Neural progenitor cell (in vitro differentiated cells): Measurements from ENCODE around the gene SDC1. TPM values are rescaled to one million over a fixed set of nuclear protein-coding genes. Genes with fewer than 3 reads are reported as not detected.
"Not testable (repeated sequence)": the region's sequence is repeated elsewhere in the genome, so short reads cannot be mapped to it uniquely, and the experiment has no call there.

Experiments
- DNase-seq: peaks from one replicate; pipeline ENCODE4 v3.0.0-alpha.2; 2016; ENCODE audit warnings: low spot score
- H2AFZ ChIP-seq: fragments of 200-600 bp; sonication (generic); replicated peaks from 2 replicates; pipeline ENCODE4 v1.6.1; 2016; ENCODE audit warnings: antibody characterized with exemption
- H3F3A ChIP-seq: fragments of 200-600 bp; sonication (generic); 2 replicates; pipeline ENCODE4 v1.6.1; 2016; ENCODE audit warnings: antibody characterized with exemption, low read depth
- H3K27ac ChIP-seq: fragments of 200-600 bp; sonication (generic); 2 replicates; pipeline ENCODE4 v1.5.1; 2016; ENCODE audit warnings: mild to moderate bottlenecking
- H3K27me3 ChIP-seq: fragments of 200-600 bp; sonication (generic); 2 replicates; pipeline ENCODE4 v1.6.1; 2016; ENCODE audit warnings: mild to moderate bottlenecking, moderate library complexity
- H3K36me3 ChIP-seq: fragments of 200-600 bp; sonication (generic); 2 replicates; pipeline ENCODE4 v1.5.1; 2016
- H3K4me1 ChIP-seq: fragments of 200-600 bp; sonication (generic); 2 replicates; pipeline ENCODE4 v1.6.1; 2016; ENCODE audit warnings: mixed run types
- H3K4me2 ChIP-seq: fragments of 200-600 bp; sonication (generic); 2 replicates; pipeline ENCODE4 v1.6.1; 2016
- H3K4me3 ChIP-seq: fragments of 200-600 bp; sonication (generic); 2 replicates; pipeline ENCODE4 v1.5.1; 2016
- H3K79me2 ChIP-seq: fragments of 200-600 bp; sonication (generic); 2 replicates; pipeline ENCODE4 v1.6.1; 2016; ENCODE audit warnings: low read depth
- H3K9ac ChIP-seq: fragments of 200-600 bp; sonication (generic); 2 replicates; pipeline ENCODE4 v1.6.1; 2016
- H3K9me3 ChIP-seq: fragments of 200-600 bp; sonication (generic); 2 replicates; pipeline ENCODE4 v1.5.1; 2016; ENCODE audit warnings: low read depth
- H4K20me1 ChIP-seq: fragments of 200-600 bp; sonication (generic); 2 replicates; pipeline ENCODE4 v1.6.1; 2016; ENCODE audit warnings: low read depth
- H3K27ac Mint-ChIP-seq: 3 replicates; pipeline ENCODE4 v1.8.0; 2021; ENCODE audit warnings: mixed read lengths
- H3K27me3 Mint-ChIP-seq: 2 replicates; pipeline ENCODE4 v1.8.0; 2022; ENCODE audit warnings: low read depth, mild to moderate bottlenecking, inconsistent platforms, moderate library complexity, mixed read lengths; ENCODE audit not compliant: insufficient read depth
- H3K36me3 Mint-ChIP-seq: 3 replicates; pipeline ENCODE4 v1.8.0; 2021; ENCODE audit warnings: mixed read lengths
- H3K4me1 Mint-ChIP-seq: 3 replicates; pipeline ENCODE4 v1.8.0; 2021; ENCODE audit warnings: mixed read lengths
- H3K4me3 Mint-ChIP-seq: 3 replicates; pipeline ENCODE4 v1.8.0; 2021; ENCODE audit warnings: mild to moderate bottlenecking, moderate library complexity, mixed read lengths
- H3K9me3 Mint-ChIP-seq: 3 replicates; pipeline ENCODE4 v1.8.0; 2020; ENCODE audit warnings: mixed read lengths
- EZH2 ChIP-seq: fragments of 200-600 bp; sonication (generic); IDR thresholded peaks from 2 replicates; pipeline ENCODE4 v1.6.1; 2017; ENCODE audit warnings: antibody characterized with exemption, mild to moderate bottlenecking, moderate library complexity
- EZH2phosphoT487 ChIP-seq: fragments of 200-600 bp; sonication (generic); IDR thresholded peaks from 2 replicates; pipeline ENCODE4 v1.6.1; 2017; ENCODE audit warnings: antibody characterized with exemption
- total RNA-seq: library from RNA; depleted of rRNA; stranded (reverse); fragments of >200 nt; gene quantifications from 2 replicates; pipeline ENCODE4 v1.2.3, GENCODE V29; 2015; ENCODE audit warnings: low replicate concordance
- TF ChIP-seq, protein P1 (sequence below): fragments of 200-600 bp; sonication (generic); IDR thresholded peaks from 2 replicates; pipeline ENCODE4 v1.5.1; 2017; ENCODE audit warnings: antibody characterized with exemption, mild to moderate bottlenecking

Gene SDC1
- total RNA-seq, 1 donor from 2014 or later: 27.5 TPM

DNA sequence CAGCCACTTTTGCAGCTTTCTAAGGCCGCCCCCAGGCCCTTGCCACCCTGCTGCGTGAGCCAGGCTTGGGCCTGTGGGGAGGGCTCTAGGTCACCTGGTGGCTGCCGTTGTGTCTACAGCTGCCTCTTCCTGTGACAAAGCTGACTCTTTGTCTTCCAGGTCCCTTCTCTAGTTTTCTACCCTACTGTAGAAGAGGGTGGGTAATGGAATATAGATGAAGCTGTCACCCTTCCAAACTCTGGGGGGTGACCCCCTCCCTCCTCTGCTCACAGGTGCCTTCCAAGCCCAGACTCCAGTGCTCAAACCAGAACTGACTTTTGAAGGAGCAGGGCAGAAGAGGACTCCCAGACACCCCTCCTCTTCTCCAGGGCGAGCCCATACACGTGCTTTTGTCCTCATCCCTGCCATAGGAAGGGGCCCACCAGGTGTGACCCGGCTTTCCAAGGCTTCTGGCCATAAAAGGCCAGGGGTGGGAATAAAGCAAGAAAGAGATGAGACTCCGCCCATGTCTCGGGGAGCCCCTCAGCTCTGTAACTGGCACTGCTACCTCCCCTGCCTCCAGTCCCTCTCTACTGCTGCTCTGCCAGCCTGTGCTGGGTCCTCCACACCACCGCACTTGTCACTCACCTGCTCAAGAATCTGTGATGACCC is 17.9 kb upstream of the SDC1 start:
- Histone ChIP-seq H3K4me3 (no peak overlapping the region), H2AFZ (no peak overlapping the region), H3K9ac (no peak overlapping the region), H3K36me3 (no peaks in the 10 kb centered on the region), H3K4me2 (no peak overlapping the region), H3F3A (peaks cover 22% of the 10 kb centered on the region), H3K27me3 (no peaks in the 10 kb centered on the region), H3K4me1 (no peaks in the 10 kb centered on the region), H4K20me1 (no peaks in the 10 kb centered on the region), H3K79me2 (no peaks in the 10 kb centered on the region), H3K9me3 (no peaks in the 10 kb centered on the region), H3K27ac (no peak overlapping the region)
- TF ChIP-seq EZH2phosphoT487 (no peak), EZH2 (no peak)
- TF ChIP-seq, protein P1, sequence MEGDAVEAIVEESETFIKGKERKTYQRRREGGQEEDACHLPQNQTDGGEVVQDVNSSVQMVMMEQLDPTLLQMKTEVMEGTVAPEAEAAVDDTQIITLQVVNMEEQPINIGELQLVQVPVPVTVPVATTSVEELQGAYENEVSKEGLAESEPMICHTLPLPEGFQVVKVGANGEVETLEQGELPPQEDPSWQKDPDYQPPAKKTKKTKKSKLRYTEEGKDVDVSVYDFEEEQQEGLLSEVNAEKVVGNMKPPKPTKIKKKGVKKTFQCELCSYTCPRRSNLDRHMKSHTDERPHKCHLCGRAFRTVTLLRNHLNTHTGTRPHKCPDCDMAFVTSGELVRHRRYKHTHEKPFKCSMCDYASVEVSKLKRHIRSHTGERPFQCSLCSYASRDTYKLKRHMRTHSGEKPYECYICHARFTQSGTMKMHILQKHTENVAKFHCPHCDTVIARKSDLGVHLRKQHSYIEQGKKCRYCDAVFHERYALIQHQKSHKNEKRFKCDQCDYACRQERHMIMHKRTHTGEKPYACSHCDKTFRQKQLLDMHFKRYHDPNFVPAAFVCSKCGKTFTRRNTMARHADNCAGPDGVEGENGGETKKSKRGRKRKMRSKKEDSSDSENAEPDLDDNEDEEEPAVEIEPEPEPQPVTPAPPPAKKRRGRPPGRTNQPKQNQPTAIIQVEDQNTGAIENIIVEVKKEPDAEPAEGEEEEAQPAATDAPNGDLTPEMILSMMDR: no peak
- Mint-ChIP-seq H3K27ac (no peak overlapping the region), H3K27me3 (peaks cover 14% of the 10 kb centered on the region), H3K36me3 (peaks cover 17% of the 10 kb centered on the region), H3K4me3 (peak overlapping the region; percentile 12), H3K4me1 (peaks cover 3% of the 10 kb centered on the region), H3K9me3 (peaks cover 9% of the 10 kb centered on the region)
- peak; percentile 42 for DNase-seq

DNA sequence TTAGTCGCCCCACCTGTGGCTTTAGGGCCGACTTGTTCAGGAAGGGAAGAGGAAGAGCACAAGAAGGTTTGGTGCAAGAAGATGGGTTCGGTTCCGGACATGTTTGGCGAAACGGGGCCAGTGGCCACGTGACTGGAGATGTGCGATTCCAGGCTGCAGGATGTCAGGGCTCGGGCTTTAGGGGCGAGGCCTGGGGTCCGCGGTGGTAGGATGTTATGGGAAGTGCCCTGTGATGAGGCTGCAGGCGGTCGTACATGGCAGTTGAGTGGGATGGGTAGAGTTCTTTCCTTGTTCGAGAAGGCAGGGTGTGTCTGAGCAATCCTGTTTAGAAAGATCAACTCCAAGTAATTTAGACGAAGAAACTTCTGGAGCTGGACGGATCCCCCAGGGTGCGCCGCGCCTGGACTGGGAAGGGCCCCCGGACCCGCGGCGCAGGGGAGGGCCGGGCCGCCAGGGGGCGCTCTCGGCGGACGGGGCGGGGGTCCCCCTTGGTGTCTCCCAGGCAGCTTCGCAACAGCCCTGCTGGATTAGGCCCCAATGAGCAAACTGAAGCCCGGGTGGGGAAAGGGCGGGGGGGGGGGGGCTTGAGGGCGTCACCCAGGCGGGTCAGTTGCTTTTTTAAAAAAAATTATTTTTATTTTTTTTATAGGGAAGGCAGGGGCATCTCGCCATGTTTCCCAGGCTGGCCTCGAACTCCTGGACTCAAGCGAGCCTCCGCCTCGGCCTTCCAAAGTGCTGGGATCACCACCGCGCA is 17.2 kb upstream of the SDC1 start:
- H3K27me3 ChIP-seq: no peaks in the 10 kb centered on the region
- H3K4me2 ChIP-seq: no peak overlapping the region
- peaks cover 15% of the 10 kb centered on the region for H3F3A ChIP-seq
- peak; percentile 37 for DNase-seq
- Mint-ChIP-seq H3K36me3 (peaks cover 11% of the 10 kb centered on the region), H3K4me3 (no peak overlapping the region), H3K4me1 (peaks cover 3% of the 10 kb centered on the region), H3K9me3 (peaks cover 14% of the 10 kb centered on the region), H3K27ac (no peak overlapping the region), H3K27me3 (peaks cover 14% of the 10 kb centered on the region)
- H3K4me1 ChIP-seq: no peaks in the 10 kb centered on the region
- no peak overlapping the region for H3K4me3 ChIP-seq
- H3K27ac ChIP-seq: no peak overlapping the region
- TF ChIP-seq EZH2 (no peak), EZH2phosphoT487 (no peak)
- TF ChIP-seq, protein P1: peak; percentile 65
- H3K36me3 ChIP-seq: no peaks in the 10 kb centered on the region
- H3K9ac ChIP-seq: no peak overlapping the region
- H4K20me1 ChIP-seq: no peaks in the 10 kb centered on the region
- H3K79me2 ChIP-seq: no peaks in the 10 kb centered on the region
- H3K9me3 ChIP-seq: no peaks in the 10 kb centered on the region
- H2AFZ ChIP-seq: no peak overlapping the region

DNA sequence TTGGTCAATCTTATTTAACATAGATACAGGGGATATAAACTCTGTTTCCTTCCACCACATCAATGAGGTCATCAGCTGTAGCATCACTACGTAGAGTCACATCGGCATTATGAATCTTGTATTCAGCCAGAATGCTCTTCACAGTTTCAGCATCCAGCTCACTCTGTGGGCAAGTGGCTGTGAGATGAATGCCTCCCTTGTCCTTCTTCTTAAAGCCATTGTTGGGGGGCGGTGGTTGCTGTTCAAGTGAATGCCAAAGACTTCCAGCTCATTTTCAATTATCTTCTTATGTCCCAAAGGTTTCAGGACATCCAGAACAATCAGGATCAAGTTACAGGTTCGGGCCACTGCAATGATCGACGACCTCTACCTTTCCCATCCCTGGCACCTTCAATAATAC is 15.4 kb upstream of the SDC1 start:
- H3K4me1 Mint-ChIP-seq, H3K27me3 ChIP-seq: not testable (repeated sequence)
- H3K9me3 Mint-ChIP-seq: peaks cover 14% of the 10 kb centered on the region

DNA sequence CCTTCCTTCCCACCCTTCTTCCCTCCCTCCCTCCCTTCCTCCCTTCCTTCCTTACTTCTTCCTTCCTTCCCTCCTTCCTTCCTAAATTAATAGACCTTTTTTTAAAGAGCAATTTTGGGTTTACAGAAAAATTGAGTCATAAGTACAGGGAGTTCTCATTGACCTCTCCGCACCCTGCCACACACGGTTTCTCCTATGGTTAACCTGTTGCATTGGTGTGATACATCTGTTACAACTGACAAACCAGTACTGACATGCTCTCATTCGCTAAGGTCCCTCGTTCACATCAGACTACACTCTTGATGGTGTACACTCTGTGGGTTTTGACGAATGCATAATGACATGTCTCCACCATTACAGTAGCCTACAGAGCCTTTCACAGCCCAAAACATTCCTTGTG is 11.6 kb upstream of the SDC1 start:
- Mint-ChIP-seq H3K4me1 (peaks cover 7% of the 10 kb centered on the region), H3K27ac (no peak overlapping the region), H3K9me3 (peaks cover 10% of the 10 kb centered on the region), H3K36me3 (peaks cover 1% of the 10 kb centered on the region), H3K4me3 (no peak overlapping the region), H3K27me3 (peaks cover 5% of the 10 kb centered on the region)
- H3K27ac ChIP-seq: no peak overlapping the region
- no peaks in the 10 kb centered on the region for H3K36me3 ChIP-seq
- H3K9me3 ChIP-seq: no peaks in the 10 kb centered on the region
- H2AFZ ChIP-seq: peak overlapping the region; percentile 78
- H3K4me1 ChIP-seq: peaks cover 6% of the 10 kb centered on the region
- no peak overlapping the region for H3K4me3 ChIP-seq
- no peak overlapping the region for H3K4me2 ChIP-seq
- no peaks in the 10 kb centered on the region for H3F3A ChIP-seq
- no peaks in the 10 kb centered on the region for H3K79me2 ChIP-seq
- no peak for DNase-seq
- TF ChIP-seq, protein P1: no peak
- TF ChIP-seq EZH2phosphoT487 (no peak), EZH2 (no peak)
- H3K27me3 ChIP-seq: no peaks in the 10 kb centered on the region
- no peaks in the 10 kb centered on the region for H4K20me1 ChIP-seq
- no peak overlapping the region for H3K9ac ChIP-seq

More for the DNA sequence above, 15.4 kb upstream of the SDC1 start:
- H3K4me1 ChIP-seq, H3K27ac ChIP-seq, DNase-seq, H3K9me3 ChIP-seq, H3K27ac Mint-ChIP-seq, H3K4me3 Mint-ChIP-seq, H3K36me3 Mint-ChIP-seq, H3K36me3 ChIP-seq, H4K20me1 ChIP-seq, H3K4me2 ChIP-seq, H3K9ac ChIP-seq, H3F3A ChIP-seq, H2AFZ ChIP-seq, H3K79me2 ChIP-seq, H3K4me3 ChIP-seq: not testable (repeated sequence)
- H3K27me3 Mint-ChIP-seq: peaks cover 15% of the 10 kb centered on the region
